Measurements from ENCODE around the gene ANTKMT. TPM values are rescaled to one million over a fixed set of nuclear protein-coding genes. Genes with fewer than 3 reads are reported as not detected.
"Not testable (repeated sequence)": the region's sequence is repeated elsewhere in the genome, so short reads cannot be mapped to it uniquely, and the experiment has no call there.

ANTKMT gene
- total RNA-seq, 1 experiment from 2014 or later, result 42.3 TPM

DNA sequence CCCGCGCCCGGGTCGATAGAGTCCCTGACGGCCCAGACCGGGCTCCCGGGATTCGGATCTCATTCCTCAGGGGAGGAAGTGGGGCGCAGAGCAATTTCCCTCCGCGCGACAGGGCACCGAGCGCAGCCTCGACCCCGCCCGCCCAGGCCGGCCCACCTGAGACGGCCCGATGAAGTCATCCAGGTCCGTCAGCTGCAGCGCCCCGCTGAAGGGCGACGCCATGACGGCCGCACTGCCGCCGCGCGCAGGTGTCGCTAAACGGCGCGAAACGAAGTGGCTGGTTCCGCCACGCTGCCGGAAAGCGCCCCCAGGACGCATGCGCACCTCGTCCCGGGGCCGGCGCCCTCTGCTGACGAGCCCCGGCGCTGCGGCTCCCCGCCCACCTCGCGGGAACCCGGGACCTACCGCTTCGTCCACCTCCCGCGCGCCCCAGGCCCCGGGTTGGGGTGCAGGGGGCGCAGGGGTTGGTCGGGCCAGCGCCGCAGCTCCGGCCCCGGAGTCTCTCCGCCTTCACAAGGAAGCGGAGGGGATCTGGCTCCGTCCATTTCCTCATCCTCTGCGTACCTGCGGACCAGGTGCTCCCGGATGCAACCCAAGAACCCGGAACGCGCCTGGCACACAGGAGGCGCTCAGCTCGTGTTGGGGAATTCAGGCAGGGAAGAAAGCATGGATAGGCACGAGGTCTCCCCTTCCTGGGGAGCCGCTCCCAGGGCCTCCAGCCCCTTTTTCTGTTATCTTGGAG is 20.0 kb downstream of the ANTKMT start, which contains the start of gene CIAO3:
CIAO3 (minus strand) TSS at position 234 of the 742 bp plus-strand sequence; CDS start at position 222, 12 bp downstream.
- peak; percentile 80 for DNase-seq (ENCODE audit: low read depth)

DNA sequence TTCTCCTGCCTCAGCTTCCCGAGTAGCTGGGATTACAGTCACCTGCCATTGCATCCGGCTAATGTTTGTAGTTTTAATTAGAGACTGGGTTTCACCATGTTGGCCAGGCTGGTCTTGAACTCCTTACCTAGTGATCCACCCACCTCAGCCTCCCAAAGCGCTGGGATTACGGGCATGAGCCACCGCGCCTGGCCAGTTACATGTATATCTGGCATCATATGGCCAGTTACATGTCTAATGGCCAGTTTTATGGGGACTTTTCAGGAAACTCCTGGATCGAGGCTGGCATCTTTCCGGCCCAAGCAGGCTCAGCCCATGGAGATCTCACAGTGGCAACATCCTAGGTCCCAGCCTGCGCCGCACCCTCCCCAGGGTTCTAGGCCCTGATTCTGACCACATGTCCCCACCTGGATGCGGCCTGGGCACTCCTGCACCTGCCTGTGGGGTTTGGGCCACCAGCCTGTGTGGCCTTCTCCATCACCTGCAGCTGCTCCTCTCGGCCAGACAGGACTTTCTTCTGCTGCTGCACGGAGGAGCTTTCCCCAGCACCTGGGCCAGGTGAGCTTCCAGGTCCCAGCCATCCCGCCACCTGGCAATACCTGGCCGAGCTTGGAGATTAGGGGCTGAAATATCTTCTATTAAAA is 21.2 kb downstream of the ANTKMT start:
- no peak for DNase-seq (ENCODE audit: low read depth)

DNA sequence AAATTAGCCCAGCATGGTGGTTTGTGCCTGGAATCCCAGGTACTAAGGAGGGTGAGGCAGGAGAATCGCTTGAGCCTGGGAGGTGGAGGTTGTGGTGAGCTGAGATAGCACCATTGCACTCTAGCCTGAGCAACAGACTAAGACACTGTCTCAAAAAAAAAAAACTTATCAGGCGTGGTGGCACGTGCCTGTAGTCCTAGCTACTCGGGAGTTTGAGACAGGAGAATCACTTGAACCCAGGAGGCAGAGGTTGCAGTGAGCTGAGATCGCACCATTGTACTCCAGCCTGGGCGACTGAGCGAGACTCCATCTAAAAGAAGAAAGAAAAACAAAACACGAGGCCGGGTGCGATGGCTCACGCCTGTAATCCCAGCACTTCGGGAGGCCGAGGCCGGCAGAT is 21.9 kb downstream of the ANTKMT start:
- DNase-seq (ENCODE audit: low read depth), result not testable (repeated sequence)

DNA sequence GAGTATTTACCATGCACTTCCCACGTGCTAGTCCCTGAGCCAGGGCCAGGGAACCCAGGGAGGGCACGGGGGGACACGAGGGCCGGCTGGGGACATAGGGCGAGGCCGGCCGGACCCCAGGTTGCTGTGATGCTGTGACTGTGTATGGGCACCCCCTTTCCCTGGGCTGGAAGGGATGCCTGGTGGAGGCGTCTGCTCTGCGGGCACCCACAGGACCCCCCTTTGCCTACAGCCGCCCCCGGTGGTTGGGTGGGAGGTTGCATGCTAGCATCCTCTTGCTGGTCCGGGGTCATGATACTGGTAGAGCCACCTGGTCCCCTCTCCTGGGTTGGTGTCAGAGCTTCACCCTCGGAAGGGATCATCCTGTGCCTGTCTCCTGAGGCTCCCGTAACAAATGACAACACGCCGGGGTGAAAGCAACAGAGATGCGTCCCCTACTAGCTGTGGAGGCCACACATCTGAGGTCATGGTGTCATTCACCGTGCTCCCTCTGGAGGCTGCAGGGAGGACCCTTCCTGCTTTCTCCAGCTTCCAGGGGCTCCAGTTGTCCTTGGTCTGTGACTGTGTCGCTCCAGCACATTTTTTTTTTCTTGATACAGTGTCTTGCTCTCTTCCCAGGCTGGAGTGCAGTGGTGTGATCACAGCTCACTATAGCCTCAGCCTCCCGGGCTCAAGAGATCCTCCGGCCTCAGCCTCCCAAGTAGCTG is 23.0 kb downstream of the ANTKMT start:
- DNase-seq (ENCODE audit: low read depth), result no peak

DNA sequence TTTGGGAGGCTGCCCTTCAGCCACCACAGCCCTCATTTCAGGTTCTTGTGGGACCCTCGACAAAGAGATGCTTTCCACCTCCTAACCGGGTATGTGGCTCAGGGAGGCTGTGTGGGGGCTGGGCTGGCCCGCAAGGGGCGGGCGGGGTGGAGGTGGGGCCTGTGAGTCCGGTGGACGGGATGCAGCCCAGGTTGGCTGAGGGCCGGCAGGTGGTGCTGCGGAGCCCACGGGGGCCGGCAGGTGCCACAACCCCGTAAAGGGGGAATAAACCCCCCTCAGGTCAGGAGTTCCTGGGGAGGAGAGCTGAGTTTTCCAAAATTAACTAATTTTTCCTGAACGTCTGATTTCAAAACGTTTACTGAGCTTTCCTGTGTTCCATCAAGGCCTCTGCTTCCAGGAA is 24.8 kb downstream of the ANTKMT start:
- no peak for DNase-seq (ENCODE audit: low read depth)

DNA sequence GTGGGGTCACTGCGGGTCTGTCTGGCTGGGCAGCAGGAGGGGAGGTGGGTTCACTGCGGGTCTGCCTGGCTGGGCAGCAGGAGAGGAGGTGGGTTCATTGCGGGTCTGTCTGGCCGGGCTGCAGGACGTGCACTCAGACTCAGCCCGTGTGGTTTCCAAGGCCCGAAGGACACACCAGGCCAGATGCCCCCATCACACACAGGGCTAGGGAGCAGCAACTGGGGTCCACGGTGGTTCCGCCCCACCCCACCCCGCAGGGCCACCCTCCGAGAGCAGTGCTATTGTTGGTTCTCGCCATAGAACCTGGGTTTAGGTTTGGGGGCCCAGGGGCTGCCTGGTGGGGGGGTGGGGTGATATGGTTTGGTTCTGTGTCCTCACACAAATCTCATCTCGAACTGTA is 25.7 kb downstream of the ANTKMT start:
- DNase-seq (ENCODE audit: low read depth), result no peak

DNA sequence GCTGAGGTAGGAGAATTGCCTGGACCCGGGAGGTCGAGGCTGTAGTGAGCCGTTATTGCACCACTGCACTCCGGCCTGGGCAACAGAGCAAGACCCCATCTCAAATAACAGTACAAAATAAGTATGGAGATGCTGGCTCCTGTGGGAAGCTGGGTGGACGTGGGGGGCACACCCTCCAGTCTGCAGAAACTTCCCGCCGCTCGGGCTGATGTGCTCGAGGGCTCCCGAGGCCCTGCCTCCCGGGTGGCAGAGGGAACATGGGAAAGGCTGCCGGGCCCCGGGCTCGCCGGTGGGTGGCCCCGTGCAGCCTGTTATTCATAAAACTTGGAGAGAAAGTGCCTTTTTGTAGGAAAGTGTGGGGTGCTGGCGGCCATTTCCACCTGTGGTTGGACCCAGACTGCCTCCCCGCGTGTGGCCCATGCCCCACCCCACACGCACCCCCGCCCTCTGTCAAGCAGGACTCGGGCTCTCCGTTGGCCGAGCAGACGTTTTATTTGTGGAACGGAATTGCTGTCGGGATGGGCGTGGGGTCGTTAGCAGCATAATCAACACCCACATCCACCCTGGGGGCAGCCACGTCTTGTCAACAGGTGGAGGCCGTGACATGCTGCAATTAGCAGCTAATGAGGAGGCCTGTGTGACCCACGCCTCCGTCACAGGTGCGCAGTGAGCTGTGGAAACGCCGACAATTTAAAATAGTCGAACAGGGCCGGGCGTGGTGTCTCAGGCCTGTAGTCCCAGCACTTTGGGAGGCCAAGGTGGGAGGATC is 27.2 kb downstream of the ANTKMT start:
- no peak for DNase-seq (ENCODE audit: low read depth)

DNA sequence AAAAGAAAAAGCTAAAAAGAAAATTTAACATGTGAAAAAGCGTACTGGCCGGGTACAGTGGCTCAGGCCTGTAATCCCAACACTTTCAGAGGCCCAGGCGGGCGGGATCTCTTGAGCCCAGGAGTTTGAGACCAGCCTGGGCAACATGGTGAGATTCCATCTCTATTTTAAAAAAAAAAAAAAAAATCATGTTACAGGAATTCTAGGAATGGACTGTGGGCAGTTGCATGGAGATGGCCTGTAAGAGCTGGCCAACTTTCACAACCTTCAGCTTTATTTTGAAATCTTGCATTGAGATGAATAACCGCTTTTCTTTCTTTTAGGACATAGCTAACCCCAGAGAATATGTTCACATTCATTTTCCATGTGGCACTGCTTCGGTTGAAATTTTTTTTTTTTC is 28.1 kb downstream of the ANTKMT start:
- no peak for DNase-seq (ENCODE audit: low read depth)

DNA sequence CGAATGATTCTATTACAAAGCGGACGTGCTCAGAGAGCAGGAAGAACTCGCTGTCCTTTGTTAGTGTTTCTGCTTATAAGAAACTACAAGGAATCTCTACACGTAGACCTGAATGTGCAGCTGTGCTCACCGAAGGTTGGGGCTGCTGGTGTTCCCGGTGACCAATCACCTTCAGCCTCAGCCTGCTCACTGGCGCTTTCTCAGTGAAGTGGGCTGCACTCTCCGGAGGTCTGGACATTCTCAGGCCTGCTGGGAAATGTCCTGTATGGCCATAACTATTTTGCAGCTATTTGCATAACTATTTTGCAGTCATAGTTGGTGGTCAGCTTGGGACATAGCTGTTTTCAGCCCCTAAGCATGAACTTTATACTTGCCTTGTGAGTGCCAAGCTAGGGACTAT is 29.5 kb downstream of the ANTKMT start:
- DNase-seq (ENCODE audit: low read depth), result no peak

DNA sequence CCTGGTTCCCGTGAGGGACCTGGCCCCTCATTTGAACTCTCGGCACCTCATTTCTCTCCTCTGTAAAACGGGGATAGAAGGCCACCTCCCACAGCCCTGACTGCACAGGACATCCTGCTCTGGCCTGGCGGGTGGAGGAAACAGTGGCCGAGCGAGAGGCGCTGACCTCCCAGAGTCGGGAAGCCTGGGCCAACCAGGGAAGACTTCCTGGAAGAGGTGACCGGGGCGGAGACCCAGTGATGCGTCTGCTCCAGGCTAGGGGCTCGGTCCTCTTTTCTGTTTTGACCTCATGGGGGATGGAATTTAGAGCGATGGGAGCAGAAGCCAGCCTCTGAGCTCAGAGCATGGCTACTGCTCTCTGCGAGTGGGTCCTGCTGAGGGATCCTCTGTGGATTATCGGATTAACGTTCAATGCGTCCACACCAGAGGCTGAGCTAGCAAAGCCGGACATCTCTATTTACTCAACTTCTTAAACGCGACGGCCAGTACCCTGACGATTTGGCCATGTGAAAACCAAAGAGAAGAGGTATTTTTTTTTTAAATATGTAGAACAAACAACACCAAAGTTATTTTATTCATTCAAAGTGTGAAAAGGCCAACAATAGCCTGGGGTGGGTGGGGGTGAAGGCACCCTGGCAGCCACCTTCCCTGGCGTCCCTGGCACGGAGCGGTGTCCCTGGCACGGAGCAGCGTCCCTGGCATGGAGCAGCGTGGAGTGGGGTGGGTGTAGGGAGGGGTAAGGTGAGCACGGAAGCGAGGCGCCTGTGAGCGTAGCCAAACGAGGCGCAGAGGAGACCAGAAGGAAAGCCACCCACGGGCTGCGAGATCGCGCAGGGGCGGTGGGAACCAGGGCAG is 30.4 kb downstream of the ANTKMT start:
- no peak for DNase-seq (ENCODE audit: low read depth)

DNA sequence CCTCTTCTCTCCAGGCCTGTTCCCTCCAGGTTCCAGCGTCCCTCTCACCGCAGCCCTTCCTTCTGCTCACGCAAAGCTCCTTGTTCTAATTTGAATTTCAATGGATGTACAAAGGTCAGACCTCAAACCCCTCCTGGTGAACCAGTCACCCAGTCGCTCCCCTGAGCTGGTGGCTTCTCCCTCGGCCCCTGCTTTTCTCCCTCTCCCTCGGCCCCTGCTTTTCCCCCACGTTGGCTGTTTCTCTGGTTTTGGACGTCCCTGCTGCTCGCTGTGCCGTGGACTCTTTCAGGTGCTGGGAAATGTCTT is 31.0 kb downstream of the ANTKMT start:
- DNase-seq (ENCODE audit: low read depth), result no peak

DNA sequence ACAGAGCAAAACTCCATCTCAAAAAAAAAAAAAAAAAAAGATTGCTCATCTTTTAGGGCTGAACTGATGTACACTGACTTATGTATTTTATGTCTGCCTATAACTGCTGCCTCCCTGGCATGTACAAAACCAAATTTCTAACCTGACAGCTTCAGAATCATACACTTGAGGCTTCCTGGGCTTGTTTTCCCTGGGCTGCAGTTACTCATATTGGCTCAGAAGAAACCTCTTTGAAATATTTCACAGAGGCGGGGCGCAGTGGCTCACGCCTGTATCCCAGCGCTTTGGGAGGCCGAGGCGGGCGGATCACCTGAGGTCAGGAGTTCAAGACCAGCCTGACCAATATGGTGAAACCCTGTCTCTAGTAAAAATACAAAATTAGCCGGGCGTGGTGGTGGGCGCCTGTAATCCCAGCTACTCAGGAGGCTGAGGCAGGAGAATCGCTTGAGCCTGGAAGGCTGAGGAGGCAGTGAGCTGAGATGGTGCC is 33.2 kb downstream of the ANTKMT start:
- not testable (repeated sequence) for DNase-seq (ENCODE audit: low read depth)

DNA sequence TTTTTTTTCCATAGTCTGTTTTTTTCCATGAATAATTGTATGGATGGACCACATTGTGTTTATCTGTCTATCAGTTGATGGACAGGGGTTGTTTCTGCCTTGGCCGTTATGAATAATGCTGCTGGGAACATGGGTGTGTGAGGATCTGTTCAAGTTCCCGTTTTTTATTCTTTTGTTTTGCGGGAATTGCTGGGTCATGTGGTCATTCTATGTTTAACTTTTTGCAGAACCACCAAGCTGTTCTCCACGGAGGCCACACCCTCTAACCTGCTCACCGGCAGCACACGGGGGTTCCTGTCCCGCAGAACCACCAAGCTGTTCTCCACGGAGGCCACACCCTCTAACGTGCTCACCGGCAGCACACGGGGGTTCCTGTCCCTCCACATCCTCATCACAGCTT is 33.7 kb downstream of the ANTKMT start:
- no peak for DNase-seq (ENCODE audit: low read depth)

DNA sequence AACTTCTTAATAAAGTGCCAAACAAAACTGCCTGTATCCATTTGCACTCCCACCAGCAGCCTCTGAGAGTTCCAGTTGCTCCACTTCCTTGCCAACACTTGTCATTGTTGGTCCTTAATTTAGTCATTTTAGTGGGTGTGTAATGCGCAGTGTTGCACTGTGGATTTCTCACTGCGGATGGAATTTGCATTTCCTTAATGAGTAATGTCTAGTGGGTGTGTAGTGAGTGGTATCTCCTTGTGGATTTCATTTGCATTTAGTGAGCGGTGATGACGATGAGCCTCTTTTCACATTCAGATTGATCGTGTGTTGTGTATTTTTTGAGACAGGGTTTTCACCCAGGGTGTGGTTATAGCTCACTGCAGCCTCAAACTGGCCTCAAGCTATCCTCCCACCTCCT is 35.5 kb downstream of the ANTKMT start:
- no peak for DNase-seq (ENCODE audit: low read depth)

DNA sequence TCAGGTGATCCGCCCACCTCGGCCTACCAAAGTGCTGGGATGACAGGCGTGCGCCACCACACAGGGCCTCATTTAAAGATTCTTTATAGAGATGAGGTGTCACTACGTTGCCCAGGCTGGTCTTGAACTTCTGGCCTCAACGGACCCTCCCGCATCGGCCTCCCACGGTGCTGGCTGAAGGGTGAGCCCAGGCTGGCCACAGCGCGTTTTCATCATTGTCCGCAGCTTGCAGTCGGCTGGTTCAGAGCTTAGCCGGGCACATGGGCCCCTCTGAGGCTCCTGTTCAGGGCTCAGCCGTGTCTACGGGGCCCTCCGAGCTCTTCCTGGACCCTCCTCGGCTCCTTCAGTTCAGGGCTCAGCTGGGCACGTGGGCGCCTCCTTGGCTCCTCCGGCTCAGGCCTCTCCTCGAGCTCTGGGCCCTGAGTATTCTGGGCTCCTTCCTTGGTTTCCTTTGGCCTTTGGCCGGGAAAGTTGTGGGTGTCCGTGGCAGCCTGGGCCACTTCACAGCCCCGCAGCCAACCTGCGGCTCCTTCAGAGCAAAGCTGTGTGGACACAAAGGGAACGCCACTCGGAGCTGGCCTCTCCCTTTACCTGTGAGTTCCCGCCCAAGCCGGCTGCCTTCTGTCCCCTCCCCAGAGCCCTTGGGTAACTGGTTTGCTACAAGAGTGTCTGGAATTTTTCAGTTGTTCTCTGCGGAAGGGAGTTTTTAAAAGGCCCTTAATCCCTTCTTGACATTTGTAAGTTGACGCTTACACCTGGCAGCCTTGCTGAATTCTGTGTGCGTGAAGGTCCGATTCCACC is 38.4 kb downstream of the ANTKMT start:
- no peak for DNase-seq (ENCODE audit: low read depth)

DNA sequence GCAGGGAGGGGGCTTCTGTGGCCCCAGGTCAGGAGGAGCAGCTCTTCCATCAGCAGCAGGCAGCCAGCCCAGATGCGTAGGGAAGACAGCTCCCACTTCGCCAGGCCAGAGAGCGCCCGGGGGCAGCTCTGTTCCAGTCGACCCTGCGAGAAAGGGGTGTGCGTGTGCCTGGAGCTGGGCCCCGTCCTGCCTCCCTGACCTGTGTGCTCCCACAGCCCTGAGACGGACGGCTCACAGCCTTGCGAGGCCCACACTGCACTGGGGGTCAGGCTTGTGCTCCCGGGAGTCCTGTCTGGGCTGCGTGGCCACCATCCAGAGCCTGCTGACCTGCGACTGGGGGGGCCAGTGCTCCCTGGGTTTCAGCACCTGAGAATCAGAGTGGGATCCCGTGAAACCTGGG is 39.1 kb downstream of the ANTKMT start:
- DNase-seq (ENCODE audit: low read depth), result no peak

DNA sequence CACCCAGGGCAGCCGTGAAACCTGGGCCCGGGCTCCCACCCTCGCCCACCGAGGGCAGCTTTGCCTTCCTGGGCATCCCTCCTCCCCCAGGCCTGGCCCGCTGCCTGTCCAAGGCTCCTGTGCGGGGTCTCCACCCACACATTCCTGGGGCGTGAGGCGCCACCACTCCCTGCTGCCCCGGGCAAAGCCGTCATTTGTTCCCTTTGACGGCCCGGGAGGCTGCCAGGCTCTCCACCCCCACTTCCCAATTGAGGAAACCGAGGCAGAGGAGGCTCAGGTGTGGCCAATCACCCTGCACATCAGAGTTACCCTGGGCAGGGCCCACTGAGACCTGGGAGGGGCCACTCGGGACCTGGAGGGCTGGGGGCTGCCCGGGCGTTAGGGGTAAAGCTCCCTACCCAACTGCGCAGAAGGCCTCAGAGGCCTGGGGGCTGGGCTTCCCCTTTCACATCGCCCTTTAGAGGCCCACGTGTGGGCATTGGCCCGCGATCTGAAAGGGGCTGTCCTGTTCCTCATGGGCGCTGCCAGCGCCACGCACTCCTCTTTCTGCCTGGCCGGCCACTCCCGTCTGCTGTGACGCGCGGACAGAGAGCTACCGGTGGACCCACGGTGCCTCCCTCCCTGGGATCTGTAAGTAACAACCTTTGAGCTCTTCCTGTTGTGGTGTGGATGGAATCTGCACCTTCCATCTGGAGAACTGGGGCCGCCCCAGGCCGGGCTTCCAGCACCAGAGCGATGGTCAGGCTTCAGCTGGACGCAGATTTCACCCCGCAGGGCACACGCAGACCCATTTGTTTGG is 39.8 kb downstream of the ANTKMT start, which contains the start of gene MSLN:
MSLN (plus strand) TSS at position 190 of the 799 bp plus-strand sequence. CDS start 1,947 bp downstream, outside the sequence.
- no peak for DNase-seq (ENCODE audit: low read depth)

DNA sequence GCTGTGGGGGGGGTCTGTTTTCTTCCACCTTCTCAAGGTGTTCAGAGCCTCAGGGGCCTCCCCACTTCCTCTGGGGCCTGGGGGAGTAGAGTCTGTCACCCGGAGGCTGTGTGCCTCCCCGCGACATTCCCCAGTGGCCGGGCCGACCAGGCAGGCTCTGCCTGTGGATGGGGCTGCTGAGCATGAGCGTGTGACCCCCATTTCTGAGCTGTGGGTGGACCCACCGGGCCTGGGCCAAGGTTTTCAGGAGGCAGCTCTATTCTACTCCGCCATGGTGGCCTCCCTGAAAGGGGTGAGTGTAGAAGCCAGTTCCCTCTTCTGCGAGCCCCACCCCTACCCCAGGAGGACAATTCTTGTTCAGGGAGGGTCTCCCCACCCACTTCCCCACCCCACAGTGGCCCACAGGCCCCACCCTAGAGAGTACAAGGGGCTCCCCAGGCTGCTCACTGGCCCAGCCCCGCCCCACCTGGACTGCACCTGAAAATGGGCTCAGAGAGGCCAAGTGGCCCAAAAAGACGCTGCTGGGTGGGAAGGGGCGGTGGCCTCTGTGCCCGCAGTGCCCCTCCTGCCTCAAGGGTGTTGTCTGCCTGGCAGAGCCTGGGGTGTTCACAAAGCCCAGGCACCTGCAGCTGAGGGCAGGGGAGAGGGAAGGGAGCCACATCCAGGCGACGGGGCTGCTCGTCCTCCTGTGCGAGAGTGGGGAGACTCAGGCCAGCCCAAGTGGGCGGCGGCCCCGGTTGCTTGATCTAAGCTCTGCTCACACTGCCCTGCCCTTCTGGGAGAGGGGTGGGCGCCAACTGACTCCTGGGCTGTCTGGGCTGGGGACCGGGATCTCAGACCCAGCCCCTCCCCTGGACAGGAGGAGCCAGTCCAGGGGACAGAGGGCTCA is 40.9 kb downstream of the ANTKMT start:
- no peak for DNase-seq (ENCODE audit: low read depth)
